Kidney epithelial cell (primary cell): ENCODE measurements around the gene SRSF2. TPM values are rescaled to one million over a fixed set of nuclear protein-coding genes. Genes with fewer than 3 reads are reported as not detected.
"Not testable (repeated sequence)": the region's sequence is repeated elsewhere in the genome, so short reads cannot be mapped to it uniquely, and the experiment has no call there.

Experiments
- DNase-seq: peaks from one replicate; pipeline ENCODE4 v3.0.0-alpha.2; 2010; ENCODE audit warnings: low read depth
- H3K27me3 ChIP-seq: 2 replicates; pipeline ENCODE4 v1.6.0; 2011; ENCODE audit warnings: low read length; ENCODE audit not compliant: control insufficient read depth, insufficient read depth
- H3K36me3 ChIP-seq: 2 replicates; pipeline ENCODE4 v1.5.1; 2011; ENCODE audit warnings: low read length; ENCODE audit not compliant: control insufficient read depth, insufficient read depth
- H3K4me3 ChIP-seq: 2 replicates; pipeline ENCODE4 v1.5.1; 2011; ENCODE audit warnings: low read depth, mild to moderate bottlenecking, control low read depth, low read length
- CTCF ChIP-seq: IDR thresholded peaks from 2 replicates; pipeline ENCODE4 v1.5.1; 2011; ENCODE audit warnings: mild to moderate bottlenecking, moderate library complexity, low read length, control low read depth, inconsistent platforms; ENCODE audit not compliant: insufficient read depth, poor library complexity, severe bottlenecking
- total RNA-seq: library from RNA; depleted of rRNA; stranded (reverse); fragments of >200 nt; gene quantifications from 2 replicates; pipeline ENCODE4 v1.2.3, GENCODE V29; 2015

SRSF2 gene
- total RNA-seq, 1 donor from 2014 or later, result 185 TPM

DNA sequence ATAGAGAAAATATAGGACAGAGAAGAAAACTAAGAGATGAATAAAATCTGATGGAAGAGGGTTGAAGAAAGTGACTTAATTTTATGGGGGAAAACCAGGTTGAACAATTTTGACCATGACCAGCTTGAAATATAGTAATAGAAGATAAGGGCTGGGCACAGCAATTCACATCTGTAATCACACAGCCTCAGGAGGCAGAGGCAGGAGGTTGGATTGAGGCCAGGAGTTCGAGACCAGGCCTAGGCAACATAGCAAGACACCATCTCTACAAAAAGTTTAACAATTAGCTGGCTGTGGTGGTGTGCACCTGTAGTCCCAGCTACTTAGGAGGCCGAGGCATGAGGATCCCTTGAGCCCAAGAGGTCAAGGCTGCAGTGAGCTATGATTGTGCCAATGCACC lies 35.1 kb downstream of the SRSF2 start:
- no peaks in the 10 kb centered on the region for H3K27me3 ChIP-seq
- no peak for TF ChIP-seq CTCF
- H3K4me3 ChIP-seq, result no peak overlapping the region
- DNase-seq, result no peak
- no peaks in the 10 kb centered on the region for H3K36me3 ChIP-seq

- H3K36me3 ChIP-seq, result no peaks in the 10 kb centered on the region
- no peaks in the 10 kb centered on the region for H3K27me3 ChIP-seq
- H3K4me3 ChIP-seq, result no peak overlapping the region
- TF ChIP-seq CTCF, result no peak
- DNase-seq, result no peak
These were observed 35.6 kb downstream of the SRSF2 start for GRCh38 chr17:76701471-76701967.

GRCh38 chr17:76700617-76701470 lies 36.3 kb downstream of the SRSF2 start:
- no peak for TF ChIP-seq CTCF
- no peaks in the 10 kb centered on the region for H3K36me3 ChIP-seq
- no peak overlapping the region for H3K4me3 ChIP-seq
- DNase-seq, result no peak
- no peaks in the 10 kb centered on the region for H3K27me3 ChIP-seq

DNA sequence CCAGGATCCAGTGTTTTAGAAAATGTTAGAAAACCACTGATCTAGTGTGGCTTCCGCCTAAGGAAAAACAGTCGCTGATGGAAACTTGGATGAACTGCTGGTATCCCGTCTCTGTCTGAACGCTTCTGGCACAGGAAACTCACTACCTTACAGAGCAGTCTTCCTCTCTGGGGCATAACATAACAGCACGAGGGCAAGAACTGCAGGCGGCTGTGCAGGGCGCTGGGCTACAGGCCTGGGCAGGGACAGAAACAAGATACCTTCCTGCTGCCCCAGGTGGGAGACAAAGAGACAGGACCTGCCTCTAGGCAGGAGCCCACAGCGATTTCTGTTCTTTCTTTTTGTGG lies 36.9 kb downstream of the SRSF2 start:
- Histone ChIP-seq H3K36me3 (no peaks in the 10 kb centered on the region), H3K4me3 (no peak overlapping the region), H3K27me3 (no peaks in the 10 kb centered on the region)
- DNase-seq, result no peak
- TF ChIP-seq CTCF, result no peak

DNA sequence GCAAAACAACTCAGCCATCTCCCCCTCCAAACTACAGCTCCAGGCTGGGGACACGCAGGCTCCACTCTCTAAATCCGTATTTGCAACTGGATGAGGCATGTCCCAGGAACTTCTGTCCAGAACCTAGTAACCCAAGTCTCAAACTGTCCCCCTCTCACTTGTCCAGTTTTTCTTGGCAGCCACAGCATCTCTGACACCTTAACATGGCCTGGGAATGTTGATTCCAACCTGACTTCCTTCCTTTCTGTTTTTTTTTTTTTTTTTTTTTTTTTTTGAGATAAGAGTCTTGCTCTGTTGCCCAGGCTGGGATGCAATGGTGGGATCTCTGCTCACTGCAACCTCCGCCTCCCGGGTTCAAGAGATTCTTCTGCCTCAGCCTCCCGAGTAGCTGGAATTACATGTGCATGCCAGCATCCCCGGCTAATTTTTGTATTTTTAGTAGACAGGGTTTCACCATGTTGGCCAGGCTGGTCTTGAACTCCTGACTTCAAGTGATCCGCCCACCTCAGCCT lies 38.6 kb downstream of the SRSF2 start:
- not testable (repeated sequence) for H3K36me3 ChIP-seq, H3K4me3 ChIP-seq, H3K27me3 ChIP-seq, DNase-seq

GRCh38 chr17:76697702-76698465 lies 39.2 kb downstream of the SRSF2 start:
- Histone ChIP-seq H3K27me3 (no peaks in the 10 kb centered on the region), H3K36me3 (no peaks in the 10 kb centered on the region), H3K4me3 (no peak overlapping the region)
- DNase-seq, result no peak
- no peak for TF ChIP-seq CTCF
